ENCODE data around the gene TBC1D9B.

GRCh38 chr5:179822444-179822990 is 85.2 kb downstream of the TBC1D9B start:
- TF ChIP-seq CTCF (IDR thresholded peaks at IDR 0.05; ENCODE audit: borderline replicate concordance, extremely low read depth, low read length, poor library complexity, severe bottlenecking), result no peak
- TF ChIP-seq EZH2 (IDR thresholded peaks at IDR 0.05; ENCODE audit: borderline replicate concordance, low read depth, low read length, severe bottlenecking), result no peak
